Erythroblast (primary cell): ENCODE results near the gene CDCA7.

Experiments
- DNase-seq, 2 experiments: peaks; one replicate each; lab custom pipeline; 2025; lab: John Stamatoyannopoulos, UW
- GATA1 ChIP-seq: IDR thresholded peaks from 2 replicates; pipeline ENCODE4 v1.6.1; 2011; ENCODE audit warnings: low read depth, mild to moderate bottlenecking, control low read depth, low read length, moderate library complexity
- POLR2A ChIP-seq: IDR thresholded peaks from 2 replicates; pipeline ENCODE4 v1.6.1; 2011; ENCODE audit warnings: mild to moderate bottlenecking, low read length

The CDCA7 gene

DNA sequence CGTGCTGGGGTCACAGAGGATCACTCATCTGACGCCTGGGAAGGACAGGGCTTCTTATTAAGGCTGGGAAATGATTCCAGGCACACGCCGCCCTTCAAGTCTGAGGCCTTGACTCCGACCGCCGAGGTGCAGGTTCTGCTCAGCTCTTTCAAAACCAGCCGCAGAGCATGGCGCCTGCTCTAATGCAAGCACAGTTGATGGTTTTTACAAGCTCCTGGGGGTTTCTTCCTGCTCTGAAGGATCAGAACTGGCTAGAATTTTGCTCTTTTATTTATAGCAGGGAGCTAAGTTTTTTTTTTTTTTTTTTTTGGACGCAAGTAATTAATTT lies 32.0 kb downstream of the CDCA7 start:
- DNase-seq: no peak
- TF ChIP-seq GATA1: no peak
- no peak for TF ChIP-seq POLR2A

DNA sequence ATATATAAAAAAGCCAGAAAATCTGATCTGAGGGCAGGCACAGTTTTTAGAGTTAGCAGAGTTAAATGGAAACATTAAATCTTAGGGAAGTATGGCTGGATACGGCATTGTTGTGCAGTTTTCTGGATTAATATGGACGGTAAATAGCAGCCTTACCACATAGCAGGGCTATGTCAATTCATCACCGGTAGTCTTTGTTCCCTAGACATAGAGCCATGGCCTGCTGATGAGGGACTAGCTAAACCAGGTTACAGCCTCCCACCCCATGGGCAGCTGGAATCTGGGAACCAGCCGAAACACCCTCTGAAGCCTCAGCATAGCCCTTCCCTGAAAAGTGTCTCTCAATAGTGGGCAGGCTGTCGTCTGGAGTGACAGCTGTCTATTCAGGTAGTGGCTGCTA lies 32.4 kb downstream of the CDCA7 start:
- no peak for DNase-seq
- TF ChIP-seq POLR2A (no peak), GATA1 (no peak)

DNA sequence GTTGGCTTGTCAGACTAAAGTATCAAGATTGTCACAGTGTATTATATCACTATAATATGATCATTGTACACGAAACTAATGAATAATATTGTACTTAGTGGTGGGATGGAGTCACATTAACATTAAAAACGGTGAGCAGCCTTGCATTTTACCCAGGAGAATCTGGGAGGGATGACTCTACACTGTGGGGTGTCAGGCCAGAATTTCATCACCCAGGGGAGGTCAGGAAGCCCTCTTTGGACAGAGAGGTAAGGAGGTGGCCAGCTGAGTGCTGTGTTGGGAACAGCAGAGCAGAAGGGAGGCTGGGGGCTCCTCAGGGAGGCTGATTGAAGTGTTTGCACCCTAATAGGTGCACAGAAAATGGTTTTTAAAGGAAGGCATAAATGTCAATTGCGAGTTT lies 33.0 kb downstream of the CDCA7 start:
- TF ChIP-seq POLR2A (no peak), GATA1 (no peak)
- DNase-seq: no peak

DNA sequence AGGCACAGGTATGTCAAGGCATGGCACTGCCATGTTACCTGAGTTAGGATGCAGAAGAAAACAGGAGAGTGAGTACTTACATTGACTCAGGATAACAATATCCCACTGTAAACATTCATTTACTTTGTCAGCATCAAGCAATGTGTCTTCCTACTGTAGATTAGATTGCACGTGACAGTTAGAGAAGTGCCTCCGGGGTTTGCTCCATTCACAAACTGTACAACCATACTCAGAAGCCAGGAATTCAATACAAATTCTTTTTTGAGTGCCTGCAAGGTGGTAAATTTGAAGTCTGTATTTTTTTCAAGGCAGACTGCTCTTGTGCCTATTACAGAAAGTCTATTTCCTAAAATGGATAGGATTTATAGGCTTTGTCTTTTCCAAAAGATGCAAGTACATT lies 34.1 kb downstream of the CDCA7 start:
- DNase-seq: no peak
- no peak for TF ChIP-seq POLR2A
- TF ChIP-seq GATA1: no peak

DNA sequence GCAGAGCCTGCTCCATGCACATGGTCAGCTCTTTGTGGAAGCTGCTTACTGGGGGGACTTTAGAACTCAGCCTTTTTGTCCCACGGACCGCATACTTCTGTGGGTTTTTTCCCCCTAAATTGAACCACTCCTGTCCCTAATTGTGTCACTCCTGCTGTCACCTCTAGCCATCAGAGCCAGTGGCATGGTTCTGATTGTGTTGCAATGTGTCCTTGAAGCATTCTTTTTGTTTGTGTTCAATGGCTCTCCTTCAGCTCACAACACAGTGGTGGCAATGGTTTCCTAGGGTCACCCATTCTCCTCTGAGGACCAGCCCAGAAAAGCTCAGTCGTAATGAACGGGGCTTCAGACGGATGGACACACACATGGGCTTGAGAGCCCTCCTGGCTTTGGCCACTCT lies 35.4 kb downstream of the CDCA7 start:
- DNase-seq: no peak
- TF ChIP-seq GATA1 (no peak), POLR2A (no peak)

DNA sequence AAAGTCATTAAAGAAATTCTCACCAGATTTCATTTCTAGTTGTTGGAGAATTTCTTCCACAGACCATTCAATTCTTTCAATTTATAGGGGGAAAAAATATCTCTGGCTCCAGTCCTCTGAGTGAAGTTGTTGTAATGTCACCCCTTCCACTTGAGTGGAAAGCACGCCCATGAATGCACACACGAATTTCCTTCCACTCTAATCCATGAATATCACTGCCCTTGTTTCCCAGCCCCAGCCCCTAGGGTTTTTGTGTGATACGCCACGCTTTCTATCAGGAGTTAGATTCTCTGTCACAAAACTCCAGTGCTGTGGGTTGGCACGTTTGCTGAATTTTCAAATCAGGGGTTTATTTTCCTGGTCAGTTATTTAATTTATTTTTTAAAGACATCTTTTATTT lies 38.1 kb downstream of the CDCA7 start:
- no peak for DNase-seq
- TF ChIP-seq GATA1 (no peak), POLR2A (no peak)

DNA sequence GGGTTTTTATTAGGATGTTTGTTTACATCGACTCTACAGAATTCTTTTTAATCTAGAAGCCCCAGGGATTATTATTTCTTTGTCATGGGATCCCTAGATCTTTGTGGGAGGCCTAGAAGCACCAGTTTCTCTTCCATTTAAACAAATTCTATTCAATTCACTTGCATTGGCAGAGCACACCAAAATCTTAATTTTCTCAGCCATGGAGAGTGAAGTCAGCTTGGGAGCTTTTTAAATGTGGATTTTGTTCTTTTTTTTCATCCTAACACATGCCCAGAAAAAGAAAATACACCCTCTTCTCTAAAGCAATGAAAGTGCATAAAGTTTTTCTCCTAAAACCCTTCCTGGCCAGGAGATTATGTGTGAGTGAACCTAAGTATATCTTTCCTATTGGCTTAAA lies 38.5 kb downstream of the CDCA7 start:
- TF ChIP-seq POLR2A: no peak
- no peak for TF ChIP-seq GATA1
- DNase-seq: no peak

DNA sequence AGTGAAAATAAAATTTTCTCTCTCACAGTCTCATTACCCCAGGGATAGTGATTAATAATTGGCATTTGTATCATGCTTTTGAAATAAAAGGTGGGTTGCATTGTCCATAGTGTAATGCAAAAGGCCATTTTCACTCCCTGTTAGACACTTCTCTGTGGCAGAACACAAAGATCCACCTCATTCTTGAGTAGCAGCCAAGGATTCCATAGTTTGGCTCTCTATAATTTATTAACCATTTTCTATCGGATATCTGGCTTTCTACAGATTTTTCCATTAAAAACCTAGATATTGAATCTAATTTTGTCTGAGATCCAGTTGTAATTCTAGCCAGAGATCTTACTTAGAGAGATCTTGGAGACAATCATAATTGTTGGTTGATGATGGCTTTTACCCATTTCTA lies 39.0 kb downstream of the CDCA7 start:
- DNase-seq: no peak
- TF ChIP-seq GATA1 (no peak), POLR2A (no peak)

DNA sequence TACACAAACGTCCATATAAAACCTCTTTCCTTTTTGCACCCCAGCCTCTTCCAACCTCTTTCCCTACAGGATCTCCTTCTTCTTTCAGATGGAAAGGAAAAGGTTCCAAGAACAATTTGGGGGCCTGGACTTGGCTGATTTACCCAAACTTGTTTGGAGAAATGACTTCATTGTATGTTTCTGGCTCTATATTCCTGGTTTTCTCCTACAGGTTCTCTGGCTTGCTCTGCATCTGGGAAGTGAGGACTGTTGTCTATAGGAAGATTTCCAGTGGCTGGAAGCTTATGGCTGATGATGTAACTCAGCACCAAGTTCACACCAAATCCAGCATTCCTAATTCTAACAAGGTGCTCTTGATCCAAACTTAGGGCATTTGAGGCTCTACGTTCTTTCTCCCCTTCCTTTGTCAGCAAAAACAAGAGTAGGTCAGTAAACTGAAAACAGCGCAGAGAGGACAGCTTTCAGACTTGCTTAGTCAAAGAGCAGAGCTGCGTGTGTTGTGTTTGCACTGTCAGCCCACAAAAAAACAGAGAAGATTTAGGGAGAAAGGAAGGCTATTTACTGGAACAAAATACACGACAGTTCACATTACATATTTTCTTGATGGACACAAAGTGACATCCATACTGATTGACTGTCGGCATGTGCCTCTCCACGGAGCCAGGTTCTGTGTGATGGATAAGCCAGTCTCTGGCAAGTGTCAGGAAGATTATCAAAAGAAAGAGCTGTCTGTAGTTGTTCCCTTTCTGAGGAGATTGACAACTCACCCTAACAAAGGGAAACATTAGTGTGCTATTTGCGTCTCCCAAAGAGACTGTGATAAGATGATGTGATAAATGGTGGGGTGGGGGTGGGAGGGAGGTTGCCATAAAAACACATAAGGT lies 39.7 kb downstream of the CDCA7 start:
- no peak for TF ChIP-seq GATA1
- no peak for TF ChIP-seq POLR2A
- DNase-seq: no peak

DNA sequence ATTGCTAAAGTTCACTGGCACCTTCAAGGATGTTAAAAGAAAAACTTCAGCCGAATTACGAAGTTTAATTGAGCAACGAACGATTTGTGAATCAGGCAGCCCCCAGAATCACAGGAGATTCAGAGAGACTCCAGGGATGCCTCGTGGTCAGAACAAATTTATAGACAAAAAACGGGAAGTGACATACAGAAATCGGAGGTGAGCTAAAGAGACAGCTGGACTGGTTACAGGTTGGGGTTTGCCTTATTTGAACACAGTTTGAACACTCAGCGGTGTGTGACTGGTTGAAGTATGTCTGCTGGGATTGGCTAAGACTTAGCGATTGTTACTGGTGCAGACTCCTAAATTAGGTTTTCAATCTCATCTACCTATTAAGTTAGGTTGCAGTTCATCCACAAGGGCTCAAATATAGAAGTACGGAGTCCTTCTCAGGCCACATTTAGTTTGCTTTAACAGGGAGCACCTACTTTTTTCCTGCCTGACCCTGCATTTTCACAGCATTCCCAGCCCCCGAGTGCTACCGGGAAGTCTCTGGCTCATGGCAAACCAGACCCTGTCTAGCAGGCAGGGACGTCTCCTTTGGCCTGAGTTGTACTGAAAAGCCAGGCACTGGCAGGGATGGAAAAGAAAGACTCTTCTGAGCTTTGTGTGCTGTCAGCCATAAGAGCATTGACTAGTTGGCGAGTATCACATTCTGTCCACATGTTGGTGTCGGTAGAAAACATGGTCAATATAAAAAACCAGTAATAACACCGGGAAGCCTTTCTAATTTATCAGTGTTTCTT lies 41.1 kb downstream of the CDCA7 start:
- no peak for DNase-seq
- no peak for TF ChIP-seq GATA1
- no peak for TF ChIP-seq POLR2A

DNA sequence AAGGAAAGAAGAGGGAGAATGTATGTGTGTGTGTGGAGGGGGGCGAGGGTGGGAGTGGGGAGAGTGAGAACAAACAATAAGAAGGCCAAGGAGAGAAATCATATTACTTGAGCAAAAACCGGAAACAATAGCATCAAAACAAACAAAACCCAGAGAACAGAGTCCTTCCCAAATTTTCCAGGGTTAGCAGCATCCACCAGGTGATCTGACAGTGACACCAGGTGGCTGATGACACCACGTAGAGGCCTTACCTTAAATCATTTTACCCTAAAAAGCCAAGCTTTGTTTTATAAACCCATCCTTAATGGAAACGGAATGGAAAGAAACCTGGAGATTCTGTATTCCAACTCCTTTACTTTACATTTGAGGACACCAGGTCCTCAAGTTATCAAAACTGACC lies 42.9 kb downstream of the CDCA7 start:
- DNase-seq: no peak
- TF ChIP-seq POLR2A: no peak
- no peak for TF ChIP-seq GATA1

DNA sequence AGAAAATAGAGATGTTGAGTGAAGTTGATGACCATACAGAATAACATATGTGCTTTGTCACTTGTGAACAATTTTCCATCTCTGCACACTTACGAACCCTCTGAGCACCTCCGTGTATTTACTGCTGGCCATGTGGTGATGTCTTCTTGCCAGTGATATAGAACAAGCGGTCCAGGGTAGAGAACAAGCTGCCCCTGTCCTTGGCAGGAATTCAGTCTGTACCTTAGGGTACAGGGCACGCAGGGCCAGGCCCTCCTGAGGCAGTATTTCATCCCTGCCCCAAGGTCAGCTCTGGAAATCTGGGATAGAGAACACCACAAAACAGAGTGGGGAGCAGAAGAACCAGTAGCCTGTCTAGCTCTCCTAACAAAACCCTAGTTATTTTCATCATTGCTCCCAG lies 44.6 kb downstream of the CDCA7 start:
- TF ChIP-seq GATA1 (no peak), POLR2A (no peak)
- no peak for DNase-seq

DNA sequence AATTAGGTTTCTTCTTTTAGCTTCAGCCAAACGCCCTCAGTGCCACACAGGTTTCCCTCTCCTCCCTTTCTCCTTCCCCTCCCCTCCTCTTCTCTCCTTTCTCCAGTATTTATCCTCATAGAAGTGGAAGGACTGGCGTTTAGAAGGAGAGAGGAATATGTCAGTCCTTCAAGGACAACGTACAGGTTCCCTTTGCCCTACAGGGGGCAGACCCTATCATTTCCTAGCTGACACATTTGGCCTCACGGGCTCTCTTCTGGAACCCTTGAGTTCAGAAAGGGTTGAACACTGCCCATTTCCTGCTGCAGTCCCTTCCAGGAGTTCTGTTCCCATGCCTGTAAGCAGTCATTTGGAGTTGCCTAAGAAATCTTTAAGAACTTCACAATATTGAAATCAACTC lies 46.1 kb downstream of the CDCA7 start:
- DNase-seq: peak; percentile 4 to 8
- no peak for TF ChIP-seq POLR2A
- no peak for TF ChIP-seq GATA1

DNA sequence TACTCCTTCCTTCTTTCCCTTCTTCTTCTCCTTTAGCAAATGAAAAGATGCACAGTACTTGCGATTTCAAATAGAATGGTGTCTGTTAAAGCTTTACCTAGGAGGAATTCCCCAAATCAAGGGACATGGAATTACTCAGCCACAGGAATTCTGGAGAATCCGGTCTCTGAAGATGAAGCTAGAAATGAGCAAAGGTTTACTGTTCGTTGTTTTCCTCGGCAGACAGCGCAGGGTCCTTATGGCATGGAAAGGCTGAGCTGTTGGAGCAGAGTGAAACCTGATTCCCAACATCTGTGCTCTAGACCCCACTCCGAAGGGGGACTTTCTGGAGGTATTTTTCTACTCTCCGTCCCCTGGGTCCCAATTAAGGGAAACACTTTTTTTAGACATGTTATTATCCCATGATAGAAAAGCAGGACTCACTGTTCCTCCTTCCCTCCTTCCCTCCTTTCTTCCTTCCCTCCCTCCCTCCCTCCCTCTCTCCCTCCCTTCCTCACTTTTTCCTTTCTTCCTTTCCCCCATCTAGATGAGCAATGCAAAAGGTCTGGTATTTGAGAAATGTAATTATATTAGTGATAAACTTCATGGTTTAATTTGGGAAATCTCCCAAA lies 47.1 kb downstream of the CDCA7 start:
- no peak for DNase-seq
- no peak for TF ChIP-seq POLR2A
- TF ChIP-seq GATA1: no peak
